Activated T-helper 1 cell treated with anti-CD3 and anti-CD28 coated beads, Interleukin-12 subunit alpha, Interleukin-12 subunit beta, Interleukin-2, Interleukin-4 antibody, amounts not matched to agents 30 ng/mL and 10 ng/mL and 1 ng/mL, durations not matched to agents 14 hours and 24 hours and 36 hours (primary cell): Measurements from ENCODE around the gene KLF16. TPM values are rescaled to one million over a fixed set of nuclear protein-coding genes. Genes with fewer than 3 reads are reported as not detected.

Experiments used
- DNase-seq: peaks from one replicate; pipeline ENCODE4 v3.0.0; 2021; ENCODE audit warnings: low spot score
- H3K27ac Mint-ChIP-seq: one replicate; pipeline ENCODE4 v1.8.0; 2021; ENCODE audit warnings: mild to moderate bottlenecking, mixed read lengths
- H3K27me3 Mint-ChIP-seq: one replicate; pipeline ENCODE4 v1.8.0; 2022; ENCODE audit warnings: mild to moderate bottlenecking, moderate library complexity, mixed read lengths; ENCODE audit not compliant: insufficient read depth
- H3K36me3 Mint-ChIP-seq: one replicate; pipeline ENCODE4 v1.8.0; 2021; ENCODE audit warnings: low read depth, mixed read lengths
- H3K4me1 Mint-ChIP-seq: one replicate; pipeline ENCODE4 v1.8.0; 2021; ENCODE audit warnings: low read depth, mixed read lengths
- H3K4me3 Mint-ChIP-seq: one replicate; pipeline ENCODE4 v1.8.0; 2021; ENCODE audit warnings: mild to moderate bottlenecking, moderate library complexity, mixed read lengths
- H3K9me3 Mint-ChIP-seq: one replicate; pipeline ENCODE4 v1.8.0; 2021; ENCODE audit warnings: mixed read lengths
- intact Hi-C: fragments of 100-400 bp; cut with micrococcal nuclease; formaldehyde crosslinking; loops from one replicate; pipeline ENCODE4 v1.15.1; 2024
- total RNA-seq: library from RNA; stranded (reverse); gene quantifications from 2 replicates; pipeline ENCODE4 v1.2.3, GENCODE V29; 2022

Gene KLF16
- total RNA-seq, 1 donor from 2014 or later: 39.1 TPM

GRCh38 chr19:1815605-1816529 is 47.5 kb downstream of the KLF16 start:
- Mint-ChIP-seq H3K9me3 (no peaks in the 10 kb centered on the region), H3K27me3 (no peaks in the 10 kb centered on the region), H3K4me1 (peaks cover 18% of the 10 kb centered on the region), H3K36me3 (peaks cover 10% of the 10 kb centered on the region), H3K4me3 (no peak overlapping the region), H3K27ac (no peak overlapping the region)
- no peak for DNase-seq
- intact Hi-C loops: no loop called here

- H3K4me1 Mint-ChIP-seq: peaks cover 18% of the 10 kb centered on the region
- H3K4me3 Mint-ChIP-seq: no peak overlapping the region
- H3K36me3 Mint-ChIP-seq: peaks cover 6% of the 10 kb centered on the region
- DNase-seq: no peak
- intact Hi-C loops: no loop called here
- H3K27me3 Mint-ChIP-seq: no peaks in the 10 kb centered on the region
- H3K9me3 Mint-ChIP-seq: no peaks in the 10 kb centered on the region
- H3K27ac Mint-ChIP-seq: no peak overlapping the region
These were observed 48.4 kb downstream of the KLF16 start for GRCh38 chr19:1814833-1815604.

- no peak overlapping the region for H3K27ac Mint-ChIP-seq
- intact Hi-C loops: no loop called here
These were observed 49.0 kb downstream of the KLF16 start for GRCh38 chr19:1814391-1814790.

GRCh38 chr19:1813192-1814182 is 49.9 kb downstream of the KLF16 start:
- Mint-ChIP-seq H3K4me3 (peak overlapping the region; percentile 93), H3K27ac (peak overlapping the region; percentile 97), H3K4me1 (peaks cover 18% of the 10 kb centered on the region), H3K27me3 (no peaks in the 10 kb centered on the region), H3K9me3 (no peaks in the 10 kb centered on the region), H3K36me3 (peaks cover 6% of the 10 kb centered on the region)
- intact Hi-C loops: no loop called here
- DNase-seq: no peak

More at GRCh38 chr19:1814391-1814790, 49.0 kb downstream of the KLF16 start:
- no peaks in the 10 kb centered on the region for H3K9me3 Mint-ChIP-seq
- H3K36me3 Mint-ChIP-seq: peaks cover 6% of the 10 kb centered on the region
- no peak for DNase-seq
- H3K4me1 Mint-ChIP-seq: peaks cover 18% of the 10 kb centered on the region
- H3K27me3 Mint-ChIP-seq: no peaks in the 10 kb centered on the region
- no peak overlapping the region for H3K4me3 Mint-ChIP-seq

GRCh38 chr19:1812426-1813191 is 50.8 kb downstream of the KLF16 start:
- no peaks in the 10 kb centered on the region for H3K9me3 Mint-ChIP-seq
- peak; percentile 92 for DNase-seq
- intact Hi-C loops: loop anchor here (1.0 kb wide), 6 partner anchors 14 to 322 kb away; partner anchors contain the start of genes MEX3D, PCSK4, REXO1 and UQCR11
- H3K4me3 Mint-ChIP-seq: peak overlapping the region; percentile 93
- peak overlapping the region; percentile 97 for H3K27ac Mint-ChIP-seq
- no peaks in the 10 kb centered on the region for H3K27me3 Mint-ChIP-seq
- peaks cover 3% of the 10 kb centered on the region for H3K36me3 Mint-ChIP-seq
- H3K4me1 Mint-ChIP-seq: peaks cover 18% of the 10 kb centered on the region

GRCh38 chr19:1811942-1812425 is 51.4 kb downstream of the KLF16 start, which contains the start of gene ATP8B3:
Gene ATP8B3, minus strand, starts transcription at chr19:1812276. Its CDS starts 540 bp downstream, at chr19:1811736.
- H3K27ac Mint-ChIP-seq: peak within 1 kb of the TSS; percentile 97
- H3K36me3 Mint-ChIP-seq: peaks cover 3% of the 10 kb centered on the region
- H3K9me3 Mint-ChIP-seq: no peaks in the 10 kb centered on the region
- no peak for DNase-seq
- intact Hi-C loops: loop anchor here (1.0 kb wide), 6 partner anchors 14 to 322 kb away; partner anchors contain the start of genes MEX3D, PCSK4, REXO1 and UQCR11
- H3K4me3 Mint-ChIP-seq: peak within 1 kb of the TSS; percentile 93
- H3K4me1 Mint-ChIP-seq: peaks cover 18% of the 10 kb centered on the region
- no peaks in the 10 kb centered on the region for H3K27me3 Mint-ChIP-seq

- peak overlapping the region; percentile 79 for H3K27ac Mint-ChIP-seq
These were observed 51.9 kb downstream of the KLF16 start for GRCh38 chr19:1811472-1811894.

GRCh38 chr19:1810439-1811160 is 52.8 kb downstream of the KLF16 start:
- Mint-ChIP-seq H3K4me3 (peak overlapping the region; percentile 19), H3K9me3 (no peaks in the 10 kb centered on the region), H3K36me3 (no peaks in the 10 kb centered on the region), H3K27me3 (no peaks in the 10 kb centered on the region), H3K27ac (no peak overlapping the region), H3K4me1 (peaks cover 18% of the 10 kb centered on the region)
- DNase-seq: no peak
- intact Hi-C loops: no loop called here

More at GRCh38 chr19:1811472-1811894, 51.9 kb downstream of the KLF16 start:
- H3K4me1 Mint-ChIP-seq: peaks cover 18% of the 10 kb centered on the region
- DNase-seq: no peak
- H3K9me3 Mint-ChIP-seq: no peaks in the 10 kb centered on the region
- no peaks in the 10 kb centered on the region for H3K27me3 Mint-ChIP-seq
- intact Hi-C loops: no loop called here
- H3K36me3 Mint-ChIP-seq: peaks cover 3% of the 10 kb centered on the region
- peak overlapping the region; percentile 84 for H3K4me3 Mint-ChIP-seq

GRCh38 chr19:1809678-1810077 is 53.7 kb downstream of the KLF16 start:
- H3K4me1 Mint-ChIP-seq: peaks cover 18% of the 10 kb centered on the region
- intact Hi-C loops: no loop called here
- no peak for DNase-seq

GRCh38 chr19:1808395-1808731 is 55.0 kb downstream of the KLF16 start:
- Mint-ChIP-seq H3K9me3 (no peaks in the 10 kb centered on the region), H3K36me3 (no peaks in the 10 kb centered on the region), H3K4me3 (no peak overlapping the region), H3K27me3 (no peaks in the 10 kb centered on the region), H3K4me1 (peaks cover 18% of the 10 kb centered on the region), H3K27ac (no peak overlapping the region)
- intact Hi-C loops: no loop called here
- DNase-seq: no peak

More at GRCh38 chr19:1809678-1810077, 53.7 kb downstream of the KLF16 start:
- Mint-ChIP-seq H3K27me3 (no peaks in the 10 kb centered on the region), H3K36me3 (no peaks in the 10 kb centered on the region), H3K4me3 (no peak overlapping the region), H3K9me3 (no peaks in the 10 kb centered on the region), H3K27ac (no peak overlapping the region)
